ENCODE data around the gene PTPRD.

The PTPRD gene

DNA sequence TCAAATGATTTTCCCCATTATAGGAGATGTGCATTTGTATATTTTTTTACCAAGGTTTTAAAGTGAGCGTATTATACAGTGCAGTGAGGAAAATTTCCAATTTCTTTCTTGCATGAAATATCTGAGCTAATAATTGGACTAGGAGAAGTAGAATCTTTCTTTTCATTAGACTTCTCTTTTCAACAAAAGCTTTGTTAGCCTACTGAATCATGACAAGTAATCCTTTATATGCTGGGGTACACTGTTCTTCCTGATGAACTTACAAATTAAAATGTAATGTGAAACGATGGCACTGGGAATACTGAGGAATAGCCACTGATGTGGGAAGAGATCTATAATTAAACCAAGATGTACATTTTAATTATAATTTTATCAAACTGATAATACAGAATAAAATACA lies 829.6 kb downstream of the PTPRD start:
- no peak overlapping the region for H3K27ac ChIP-seq (ENCODE audit: low read depth, low read length)
- no peak overlapping the region for H3K4me3 ChIP-seq (ENCODE audit: low read depth, low read length)
- H2AK5ac ChIP-seq (ENCODE audit: low read length), result no peak overlapping the region
- no peak overlapping the region for H4K8ac ChIP-seq (ENCODE audit: low read depth, low read length)
- H3K79me1 ChIP-seq (ENCODE audit: low read length), result no peaks in the 10 kb centered on the region
- no peak overlapping the region for H3K9ac ChIP-seq (ENCODE audit: low read length)
- no peak overlapping the region for H4K12ac ChIP-seq (ENCODE audit: low read depth, low read length)
- no peaks in the 10 kb centered on the region for H3K79me2 ChIP-seq (ENCODE audit: control insufficient read depth, insufficient read depth, low read length, poor library complexity)
- DNase-seq, result no peak
- H3K36me3 ChIP-seq (ENCODE audit: control insufficient read depth in 1 of 2, insufficient read depth in 2 of 2, low read length in 2 of 2), result no peaks in the 10 kb centered on the region
- no peaks in the 10 kb centered on the region for H3K27me3 ChIP-seq (ENCODE audit: insufficient read depth, low read length)
- H2BK12ac ChIP-seq (ENCODE audit: low read length), result no peak overlapping the region
- no peak overlapping the region for H2BK120ac ChIP-seq (ENCODE audit: insufficient read depth, low read length, poor library complexity)
- H4K91ac ChIP-seq (ENCODE audit: low read depth, low read length), result no peak overlapping the region
- no peak overlapping the region for H3K23ac ChIP-seq (ENCODE audit: low read length)
- no peak overlapping the region for H3K4me2 ChIP-seq (ENCODE audit: low read length)
- H2AFZ ChIP-seq (ENCODE audit: insufficient read depth, low read length, poor library complexity), result no peak overlapping the region
- no CpG with 5 or more reads among the region's 2 CpGs for WGBS (ENCODE audit: extremely low coverage, insufficient coverage, insufficient read length)
- H3K14ac ChIP-seq (ENCODE audit: low read length), result no peak overlapping the region
- no peaks in the 10 kb centered on the region for H3K9me3 ChIP-seq (ENCODE audit: insufficient read depth, low read depth, low read length)
- no peak overlapping the region for H3K4ac ChIP-seq (ENCODE audit: low read depth, low read length)
- no peak overlapping the region for H3K18ac ChIP-seq (ENCODE audit: low read length)
- no peaks in the 10 kb centered on the region for H3K4me1 ChIP-seq (ENCODE audit: control insufficient read depth in 1 of 2, insufficient read depth in 2 of 2, low read length in 2 of 2)
- no peak overlapping the region for H2BK5ac ChIP-seq (ENCODE audit: low read depth, low read length, poor library complexity)

DNA sequence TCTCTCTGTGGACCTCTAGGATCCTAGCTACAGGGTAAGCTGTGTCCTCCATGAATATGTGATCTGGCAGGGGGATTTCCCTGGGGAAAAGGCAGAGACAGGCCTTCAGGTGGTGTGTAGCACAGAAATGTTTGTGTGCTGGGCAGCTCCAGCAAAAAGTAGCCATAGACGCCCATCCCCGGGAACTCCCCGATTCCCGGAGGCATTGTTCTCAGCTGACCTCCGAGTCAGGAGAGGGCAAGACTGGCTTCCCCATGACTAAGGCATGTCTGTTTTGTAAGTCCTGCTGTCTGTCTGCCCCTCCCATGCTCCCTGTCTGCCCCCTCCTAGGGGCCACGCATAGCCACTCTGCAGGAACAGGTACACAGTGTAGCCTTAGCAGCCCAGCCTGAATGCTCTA lies 834.5 kb downstream of the PTPRD start:
- no peak overlapping the region for H3K4me2 ChIP-seq (ENCODE audit: low read length)
- WGBS (ENCODE audit: extremely low coverage, insufficient coverage, insufficient read length), result no CpG with 5 or more reads among the region's 6 CpGs
- no peak overlapping the region for H2AK5ac ChIP-seq (ENCODE audit: low read length)
- H2BK5ac ChIP-seq (ENCODE audit: low read depth, low read length, poor library complexity), result no peak overlapping the region
- no peak overlapping the region for H3K9ac ChIP-seq (ENCODE audit: low read length)
- no peak overlapping the region for H3K14ac ChIP-seq (ENCODE audit: low read length)
- no peak overlapping the region for H3K27ac ChIP-seq (ENCODE audit: low read depth, low read length)
- no peak overlapping the region for H3K18ac ChIP-seq (ENCODE audit: low read length)
- H4K12ac ChIP-seq (ENCODE audit: low read depth, low read length), result no peak overlapping the region
- no peak overlapping the region for H4K91ac ChIP-seq (ENCODE audit: low read depth, low read length)
- H2BK12ac ChIP-seq (ENCODE audit: low read length), result no peak overlapping the region
- H2AFZ ChIP-seq (ENCODE audit: insufficient read depth, low read length, poor library complexity), result no peak overlapping the region
- H3K27me3 ChIP-seq (ENCODE audit: insufficient read depth, low read length), result no peaks in the 10 kb centered on the region
- no peak overlapping the region for H3K4ac ChIP-seq (ENCODE audit: low read depth, low read length)
- no peak overlapping the region for H3K4me3 ChIP-seq (ENCODE audit: low read depth, low read length)
- H3K9me3 ChIP-seq (ENCODE audit: insufficient read depth, low read depth, low read length), result no peaks in the 10 kb centered on the region
- no peak for DNase-seq
- no peak overlapping the region for H2BK120ac ChIP-seq (ENCODE audit: insufficient read depth, low read length, poor library complexity)
- H3K79me1 ChIP-seq (ENCODE audit: low read length), result no peaks in the 10 kb centered on the region
- H3K36me3 ChIP-seq (ENCODE audit: control insufficient read depth in 1 of 2, insufficient read depth in 2 of 2, low read length in 2 of 2), result no peaks in the 10 kb centered on the region
- no peak overlapping the region for H4K8ac ChIP-seq (ENCODE audit: low read depth, low read length)
- no peaks in the 10 kb centered on the region for H3K79me2 ChIP-seq (ENCODE audit: control insufficient read depth, insufficient read depth, low read length, poor library complexity)
- no peak overlapping the region for H3K23ac ChIP-seq (ENCODE audit: low read length)
- H3K4me1 ChIP-seq (ENCODE audit: control insufficient read depth in 1 of 2, insufficient read depth in 2 of 2, low read length in 2 of 2), result no peaks in the 10 kb centered on the region

GRCh38 chr9:9774471-9774870 lies 838.3 kb downstream of the PTPRD start:
- H3K4me1 ChIP-seq (ENCODE audit: control insufficient read depth in 1 of 2, insufficient read depth in 2 of 2, low read length in 2 of 2), result no peaks in the 10 kb centered on the region
- H2BK12ac ChIP-seq (ENCODE audit: low read length), result no peak overlapping the region
- no peak overlapping the region for H4K12ac ChIP-seq (ENCODE audit: low read depth, low read length)
- no peaks in the 10 kb centered on the region for H3K79me1 ChIP-seq (ENCODE audit: low read length)
- H3K27ac ChIP-seq (ENCODE audit: low read depth, low read length), result no peak overlapping the region
- H4K8ac ChIP-seq (ENCODE audit: low read depth, low read length), result no peak overlapping the region
- no peak overlapping the region for H3K18ac ChIP-seq (ENCODE audit: low read length)
- no peak for DNase-seq
- H2AFZ ChIP-seq (ENCODE audit: insufficient read depth, low read length, poor library complexity), result no peak overlapping the region
- no peak overlapping the region for H2AK5ac ChIP-seq (ENCODE audit: low read length)
- no peak overlapping the region for H3K9ac ChIP-seq (ENCODE audit: low read length)
- no peak overlapping the region for H3K4me3 ChIP-seq (ENCODE audit: low read depth, low read length)
- WGBS (ENCODE audit: extremely low coverage, insufficient coverage, insufficient read length), result no CpG with 5 or more reads among the region's 2 CpGs
- H2BK120ac ChIP-seq (ENCODE audit: insufficient read depth, low read length, poor library complexity), result no peak overlapping the region
- H3K4ac ChIP-seq (ENCODE audit: low read depth, low read length), result no peak overlapping the region
- H3K9me3 ChIP-seq (ENCODE audit: insufficient read depth, low read depth, low read length), result no peaks in the 10 kb centered on the region
- no peaks in the 10 kb centered on the region for H3K36me3 ChIP-seq (ENCODE audit: control insufficient read depth in 1 of 2, insufficient read depth in 2 of 2, low read length in 2 of 2)
- no peaks in the 10 kb centered on the region for H3K27me3 ChIP-seq (ENCODE audit: insufficient read depth, low read length)
- H2BK5ac ChIP-seq (ENCODE audit: low read depth, low read length, poor library complexity), result no peak overlapping the region
- H3K14ac ChIP-seq (ENCODE audit: low read length), result no peak overlapping the region
- no peaks in the 10 kb centered on the region for H3K79me2 ChIP-seq (ENCODE audit: control insufficient read depth, insufficient read depth, low read length, poor library complexity)
- H3K23ac ChIP-seq (ENCODE audit: low read length), result no peak overlapping the region
- H3K4me2 ChIP-seq (ENCODE audit: low read length), result no peak overlapping the region
- no peak overlapping the region for H4K91ac ChIP-seq (ENCODE audit: low read depth, low read length)

DNA sequence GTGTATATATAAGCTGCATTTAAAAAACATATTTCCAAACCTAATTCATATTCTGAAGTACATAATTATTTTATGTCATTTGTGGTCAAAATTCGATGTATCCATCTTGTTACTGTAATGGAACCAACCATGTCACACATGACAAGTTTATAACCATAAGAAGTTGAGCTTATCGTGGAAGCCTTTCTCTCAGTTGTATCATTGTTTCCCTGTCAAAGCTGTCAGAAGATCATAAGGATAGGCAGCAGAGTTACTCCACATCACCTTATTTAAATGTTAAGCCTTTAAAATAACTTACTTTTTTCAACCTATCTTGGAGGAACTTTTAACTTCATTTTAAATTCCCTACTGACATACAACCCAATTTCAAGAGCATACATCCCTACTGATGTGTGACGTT lies 841.5 kb downstream of the PTPRD start:
- H4K91ac ChIP-seq (ENCODE audit: low read depth, low read length), result no peak overlapping the region
- no peak overlapping the region for H3K18ac ChIP-seq (ENCODE audit: low read length)
- DNase-seq, result no peak
- H3K4ac ChIP-seq (ENCODE audit: low read depth, low read length), result no peak overlapping the region
- no peak overlapping the region for H4K12ac ChIP-seq (ENCODE audit: low read depth, low read length)
- H3K36me3 ChIP-seq (ENCODE audit: control insufficient read depth in 1 of 2, insufficient read depth in 2 of 2, low read length in 2 of 2), result no peaks in the 10 kb centered on the region
- no peaks in the 10 kb centered on the region for H3K79me2 ChIP-seq (ENCODE audit: control insufficient read depth, insufficient read depth, low read length, poor library complexity)
- H3K14ac ChIP-seq (ENCODE audit: low read length), result no peak overlapping the region
- no peak overlapping the region for H4K8ac ChIP-seq (ENCODE audit: low read depth, low read length)
- no peak overlapping the region for H2BK5ac ChIP-seq (ENCODE audit: low read depth, low read length, poor library complexity)
- no peaks in the 10 kb centered on the region for H3K9me3 ChIP-seq (ENCODE audit: insufficient read depth, low read depth, low read length)
- H3K4me2 ChIP-seq (ENCODE audit: low read length), result no peak overlapping the region
- no peaks in the 10 kb centered on the region for H3K4me1 ChIP-seq (ENCODE audit: control insufficient read depth in 1 of 2, insufficient read depth in 2 of 2, low read length in 2 of 2)
- no peak overlapping the region for H2BK120ac ChIP-seq (ENCODE audit: insufficient read depth, low read length, poor library complexity)
- no peak overlapping the region for H2AK5ac ChIP-seq (ENCODE audit: low read length)
- no peak overlapping the region for H2AFZ ChIP-seq (ENCODE audit: insufficient read depth, low read length, poor library complexity)
- H3K27ac ChIP-seq (ENCODE audit: low read depth, low read length), result no peak overlapping the region
- no peak overlapping the region for H3K23ac ChIP-seq (ENCODE audit: low read length)
- H3K9ac ChIP-seq (ENCODE audit: low read length), result no peak overlapping the region
- no peak overlapping the region for H3K4me3 ChIP-seq (ENCODE audit: low read depth, low read length)
- no peaks in the 10 kb centered on the region for H3K79me1 ChIP-seq (ENCODE audit: low read length)
- no peak overlapping the region for H2BK12ac ChIP-seq (ENCODE audit: low read length)
- H3K27me3 ChIP-seq (ENCODE audit: insufficient read depth, low read length), result no peaks in the 10 kb centered on the region
- WGBS (ENCODE audit: extremely low coverage, insufficient coverage, insufficient read length), result no CpG with 5 or more reads among the region's 3 CpGs
